Cardiac muscle cell (in vitro differentiated cells and primary cell): ENCODE measurements around the gene MYH10. TPM values are rescaled to one million over a fixed set of nuclear protein-coding genes. Genes with fewer than 3 reads are reported as not detected.
A peak's percentile ranks its signal among the peaks of the same experiment; 100 is the strongest.

ENCODE experiments used
- DNase-seq, 2 donors: peaks; one replicate each; pipeline versions ENCODE4 v3.0.0 to v3.0.0-alpha.2; 2010 to 2017; ENCODE audit warnings: low read depth in 1 of 2, low spot score in 1 of 2
- H3K27ac ChIP-seq: fragments of 200-600 bp; sonication (generic); 2 replicates; pipeline ENCODE4 v1.5.1; 2016
- H3K27me3 ChIP-seq: fragments of 200-600 bp; sonication (generic); 2 replicates; pipeline ENCODE4 v1.6.0; 2016; ENCODE audit warnings: control low read depth
- H3K36me3 ChIP-seq: fragments of 200-600 bp; sonication (generic); 2 replicates; pipeline ENCODE4 v1.5.1; 2016; ENCODE audit warnings: control low read depth
- H3K4me1 ChIP-seq: fragments of 200-600 bp; sonication (generic); 2 replicates; pipeline ENCODE4 v1.8.1; 2017; ENCODE audit warnings: low read depth, mild to moderate bottlenecking, mixed run types
- H3K4me3 ChIP-seq: fragments of 200-600 bp; sonication (generic); 2 replicates; pipeline ENCODE4 v1.5.1; 2016; ENCODE audit warnings: mild to moderate bottlenecking
- H3K9me3 ChIP-seq: fragments of 200-600 bp; sonication (generic); 2 replicates; pipeline ENCODE4 v1.5.1; 2017; ENCODE audit warnings: low read depth, mild to moderate bottlenecking, control low read depth
- CTCF ChIP-seq: IDR thresholded peaks from 2 replicates; pipeline ENCODE4 v1.5.1; 2012; ENCODE audit warnings: low read depth, mild to moderate bottlenecking, low read length
- polyA plus RNA-seq: library from polyadenylated mRNA; unstranded; fragments of >200 nt; fragmentation: Nextera tagmentation; extraction: Ambion mirVana; gene quantifications from 2 replicates; pipeline ENCODE4 v1.2.1, GENCODE V29; 2016
- total RNA-seq: library from RNA; depleted of rRNA; stranded (reverse); fragments of >200 nt; gene quantifications from 2 replicates; pipeline ENCODE4 v1.2.3, GENCODE V29; 2016

MYH10 gene
- total and polyA plus RNA-seq, 2 experiments from 2014 or later: 147 to 194 TPM

DNA sequence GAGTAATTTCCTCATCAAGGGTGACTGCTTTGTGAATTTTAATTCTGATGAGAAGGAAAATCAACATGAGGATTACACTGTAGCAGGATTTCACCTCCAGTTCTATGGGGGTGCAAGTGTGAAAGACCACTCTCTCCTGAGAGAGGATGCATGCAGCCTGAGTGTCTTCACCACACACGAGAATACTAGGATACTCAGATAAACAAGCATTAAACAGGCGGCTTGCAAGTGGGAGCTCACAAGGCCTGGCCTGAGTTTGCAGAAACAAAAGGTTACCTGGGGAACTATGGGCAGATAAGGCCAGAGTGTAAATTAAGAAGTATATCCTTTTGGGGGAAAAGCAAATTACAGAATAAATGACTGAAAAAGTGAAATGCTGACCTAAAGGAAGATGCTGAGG, 46.6 kb downstream of the MYH10 start:
- Histone ChIP-seq H3K27me3 (no peaks in the 10 kb centered on the region), H3K9me3 (no peaks in the 10 kb centered on the region), H3K27ac (no peak overlapping the region), H3K4me1 (peaks cover 4% of the 10 kb centered on the region), H3K4me3 (no peak overlapping the region), H3K36me3 (peaks cover 5% of the 10 kb centered on the region)
- DNase-seq: no peak
- TF ChIP-seq CTCF: no peak

- TF ChIP-seq CTCF: no peak
- Histone ChIP-seq H3K27ac (no peak overlapping the region), H3K36me3 (no peaks in the 10 kb centered on the region), H3K4me3 (no peak overlapping the region), H3K27me3 (no peaks in the 10 kb centered on the region), H3K4me1 (peaks cover 18% of the 10 kb centered on the region), H3K9me3 (no peaks in the 10 kb centered on the region)
- no peak for DNase-seq
Measured at GRCh38 chr17:8580952-8581658, 49.4 kb downstream of the MYH10 start.

DNA sequence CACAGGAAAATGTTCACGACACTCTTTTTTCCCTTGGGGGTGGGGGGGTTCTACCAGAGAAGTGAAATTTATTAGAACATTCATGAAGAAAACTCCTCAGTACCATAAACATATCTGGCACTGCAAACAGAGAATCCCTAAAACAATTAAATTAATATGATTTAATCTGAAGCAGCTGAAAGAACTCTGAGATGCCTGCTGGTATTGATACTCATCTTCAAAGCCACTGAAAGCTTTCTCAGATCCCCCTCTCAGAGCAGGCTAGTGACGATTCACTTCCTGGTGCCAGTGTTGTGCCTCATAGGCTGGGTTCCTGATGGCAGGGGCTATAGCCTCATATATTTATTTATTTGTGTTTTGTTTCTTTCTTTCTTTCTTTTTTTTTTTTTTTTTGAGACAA, 52.7 kb downstream of the MYH10 start:
- no peak for DNase-seq
- no peak for TF ChIP-seq CTCF
- Histone ChIP-seq H3K4me1 (peaks cover 18% of the 10 kb centered on the region), H3K27me3 (no peaks in the 10 kb centered on the region), H3K9me3 (no peaks in the 10 kb centered on the region), H3K4me3 (no peak overlapping the region), H3K36me3 (no peaks in the 10 kb centered on the region), H3K27ac (peak overlapping the region; percentile 73)

GRCh38 chr17:8576559-8577294, 53.8 kb downstream of the MYH10 start:
- no peaks in the 10 kb centered on the region for H3K9me3 ChIP-seq
- no peaks in the 10 kb centered on the region for H3K27me3 ChIP-seq
- no peak overlapping the region for H3K4me3 ChIP-seq
- peaks cover 18% of the 10 kb centered on the region for H3K4me1 ChIP-seq
- DNase-seq: peak in 1 of 2 donors; percentile 45
- peak overlapping the region; percentile 73 for H3K27ac ChIP-seq
- no peaks in the 10 kb centered on the region for H3K36me3 ChIP-seq
- TF ChIP-seq CTCF: no peak

DNA sequence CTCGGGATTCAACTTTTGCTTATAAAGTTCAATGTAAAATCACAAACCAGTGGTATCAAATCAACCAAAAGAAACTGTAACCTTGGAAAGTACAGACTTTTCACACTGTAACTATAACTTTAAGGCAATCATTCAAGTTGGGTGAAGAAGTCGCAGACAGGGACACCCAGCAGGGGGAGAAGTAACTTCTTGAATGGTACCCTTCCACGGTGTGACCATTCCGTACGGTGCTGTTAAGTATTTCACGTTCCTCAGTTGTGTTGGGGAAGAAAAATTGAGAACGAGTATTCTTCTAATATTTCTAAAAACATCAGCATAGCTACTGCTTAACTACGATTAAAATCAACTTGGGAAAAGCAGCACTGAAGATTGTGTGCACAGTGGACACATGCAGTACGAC, 55.8 kb downstream of the MYH10 start:
- Histone ChIP-seq H3K9me3 (no peaks in the 10 kb centered on the region), H3K36me3 (peaks cover 7% of the 10 kb centered on the region), H3K4me1 (peaks cover 18% of the 10 kb centered on the region), H3K4me3 (no peak overlapping the region), H3K27me3 (no peaks in the 10 kb centered on the region), H3K27ac (no peak overlapping the region)
- DNase-seq: peak in 1 of 2 donors; percentile 38
- TF ChIP-seq CTCF: peak; percentile 36
